Activated CD4-positive, alpha-beta T cell treated with anti-CD3 and anti-CD28 coated beads for 48 hours (primary cell): ENCODE results near the gene SCGB3A1.

Source experiments
- DNase-seq: peaks from one replicate; pipeline ENCODE4 v3.0.0-alpha.2; 2020

Gene SCGB3A1

GRCh38 chr5:180583738-180584137 is 7.6 kb downstream of the SCGB3A1 start:
- DNase-seq: no peak

- no peak for DNase-seq
These were observed 10.6 kb downstream of the SCGB3A1 start for GRCh38 chr5:180580681-180581080.

GRCh38 chr5:180575571-180575970 is 15.7 kb downstream of the SCGB3A1 start:
- no peak for DNase-seq

DNA sequence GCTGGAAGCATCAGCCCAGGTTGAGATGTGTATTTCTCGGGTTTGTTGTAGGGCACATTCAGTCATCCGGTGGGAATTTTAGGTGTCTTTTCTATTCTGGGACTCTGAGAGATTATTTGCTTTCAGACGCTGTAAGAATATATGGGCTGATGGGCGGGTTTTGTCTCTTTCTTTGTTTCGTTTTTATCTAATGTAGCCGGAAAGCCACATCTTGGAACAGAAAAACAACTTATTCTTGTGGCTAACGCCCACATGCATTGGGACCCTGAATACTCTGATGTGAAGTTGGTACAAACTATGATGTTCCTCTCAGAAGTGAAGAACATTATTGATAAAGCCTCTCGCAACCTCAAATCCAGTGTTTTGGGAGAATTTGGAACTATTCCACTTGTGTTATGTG is 22.4 kb downstream of the SCGB3A1 start:
- DNase-seq: no peak

GRCh38 chr5:180563994-180564393 is 27.3 kb downstream of the SCGB3A1 start:
- DNase-seq: peak; percentile 40

GRCh38 chr5:180558232-180558631 is 33.1 kb downstream of the SCGB3A1 start:
- DNase-seq: no peak

GRCh38 chr5:180557217-180557809 is 34.0 kb downstream of the SCGB3A1 start:
- no peak for DNase-seq

GRCh38 chr5:180555168-180555921 is 36.0 kb downstream of the SCGB3A1 start:
- no peak for DNase-seq

- no peak for DNase-seq
These were observed 37.8 kb downstream of the SCGB3A1 start for GRCh38 chr5:180553530-180553929.

DNA sequence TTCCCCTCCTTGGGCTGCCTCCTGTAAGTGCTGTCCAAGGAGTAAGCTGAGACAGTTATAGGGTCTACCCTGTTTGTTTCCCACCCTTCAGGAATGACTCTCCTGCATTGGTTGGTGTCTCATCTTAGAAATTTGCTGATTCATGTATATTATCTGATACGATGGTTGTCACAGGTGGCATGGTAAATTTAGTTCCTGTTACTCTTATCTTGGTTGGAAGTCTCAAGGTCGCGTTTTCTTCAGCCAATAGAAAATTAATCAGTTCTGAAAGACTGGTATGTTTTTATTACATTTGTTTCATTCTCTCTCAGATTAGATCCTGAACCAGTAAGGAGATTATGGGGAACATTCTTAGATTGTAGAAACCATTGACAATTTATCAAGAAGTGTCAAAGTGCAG is 42.7 kb downstream of the SCGB3A1 start:
- DNase-seq: no peak

GRCh38 chr5:180545248-180545647 is 46.1 kb downstream of the SCGB3A1 start:
- no peak for DNase-seq

DNA sequence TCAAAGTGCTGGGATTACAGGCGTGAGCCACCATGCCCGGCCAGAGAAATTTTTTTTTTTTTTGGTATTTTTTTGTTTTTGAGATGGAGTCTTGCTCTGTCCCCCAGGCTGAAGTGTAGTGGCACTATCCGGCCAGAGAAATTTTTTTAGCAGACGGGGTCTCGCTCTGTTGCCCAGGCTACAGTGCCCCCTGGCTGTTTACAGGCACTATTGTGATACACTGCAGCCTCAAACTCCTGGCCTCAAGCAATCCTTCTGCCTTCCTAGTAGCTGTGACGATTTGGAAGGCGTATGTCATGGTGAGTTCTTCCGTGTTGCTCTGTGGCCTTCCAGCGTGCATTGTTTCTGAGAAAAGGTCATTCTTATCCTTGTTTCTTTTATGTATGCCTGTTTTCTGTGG is 49.6 kb downstream of the SCGB3A1 start:
- no peak for DNase-seq
